Measurements from ENCODE around the gene EML1. TPM values are rescaled to one million over a fixed set of nuclear protein-coding genes. Genes with fewer than 3 reads are reported as not detected.
A peak's percentile ranks its signal among the peaks of the same experiment; 100 is the strongest.

Gene EML1, protein sequence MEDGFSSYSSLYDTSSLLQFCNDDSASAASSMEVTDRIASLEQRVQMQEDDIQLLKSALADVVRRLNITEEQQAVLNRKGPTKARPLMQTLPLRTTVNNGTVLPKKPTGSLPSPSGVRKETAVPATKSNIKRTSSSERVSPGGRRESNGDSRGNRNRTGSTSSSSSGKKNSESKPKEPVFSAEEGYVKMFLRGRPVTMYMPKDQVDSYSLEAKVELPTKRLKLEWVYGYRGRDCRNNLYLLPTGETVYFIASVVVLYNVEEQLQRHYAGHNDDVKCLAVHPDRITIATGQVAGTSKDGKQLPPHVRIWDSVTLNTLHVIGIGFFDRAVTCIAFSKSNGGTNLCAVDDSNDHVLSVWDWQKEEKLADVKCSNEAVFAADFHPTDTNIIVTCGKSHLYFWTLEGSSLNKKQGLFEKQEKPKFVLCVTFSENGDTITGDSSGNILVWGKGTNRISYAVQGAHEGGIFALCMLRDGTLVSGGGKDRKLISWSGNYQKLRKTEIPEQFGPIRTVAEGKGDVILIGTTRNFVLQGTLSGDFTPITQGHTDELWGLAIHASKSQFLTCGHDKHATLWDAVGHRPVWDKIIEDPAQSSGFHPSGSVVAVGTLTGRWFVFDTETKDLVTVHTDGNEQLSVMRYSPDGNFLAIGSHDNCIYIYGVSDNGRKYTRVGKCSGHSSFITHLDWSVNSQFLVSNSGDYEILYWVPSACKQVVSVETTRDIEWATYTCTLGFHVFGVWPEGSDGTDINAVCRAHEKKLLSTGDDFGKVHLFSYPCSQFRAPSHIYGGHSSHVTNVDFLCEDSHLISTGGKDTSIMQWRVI
- polyA plus RNA-seq (2013, experiment 1 of 2; ENCODE audit: insufficient read length): 29.1 TPM
- polyA plus RNA-seq (2013, experiment 2 of 2; ENCODE audit: insufficient read length): 28.5 TPM

DNA sequence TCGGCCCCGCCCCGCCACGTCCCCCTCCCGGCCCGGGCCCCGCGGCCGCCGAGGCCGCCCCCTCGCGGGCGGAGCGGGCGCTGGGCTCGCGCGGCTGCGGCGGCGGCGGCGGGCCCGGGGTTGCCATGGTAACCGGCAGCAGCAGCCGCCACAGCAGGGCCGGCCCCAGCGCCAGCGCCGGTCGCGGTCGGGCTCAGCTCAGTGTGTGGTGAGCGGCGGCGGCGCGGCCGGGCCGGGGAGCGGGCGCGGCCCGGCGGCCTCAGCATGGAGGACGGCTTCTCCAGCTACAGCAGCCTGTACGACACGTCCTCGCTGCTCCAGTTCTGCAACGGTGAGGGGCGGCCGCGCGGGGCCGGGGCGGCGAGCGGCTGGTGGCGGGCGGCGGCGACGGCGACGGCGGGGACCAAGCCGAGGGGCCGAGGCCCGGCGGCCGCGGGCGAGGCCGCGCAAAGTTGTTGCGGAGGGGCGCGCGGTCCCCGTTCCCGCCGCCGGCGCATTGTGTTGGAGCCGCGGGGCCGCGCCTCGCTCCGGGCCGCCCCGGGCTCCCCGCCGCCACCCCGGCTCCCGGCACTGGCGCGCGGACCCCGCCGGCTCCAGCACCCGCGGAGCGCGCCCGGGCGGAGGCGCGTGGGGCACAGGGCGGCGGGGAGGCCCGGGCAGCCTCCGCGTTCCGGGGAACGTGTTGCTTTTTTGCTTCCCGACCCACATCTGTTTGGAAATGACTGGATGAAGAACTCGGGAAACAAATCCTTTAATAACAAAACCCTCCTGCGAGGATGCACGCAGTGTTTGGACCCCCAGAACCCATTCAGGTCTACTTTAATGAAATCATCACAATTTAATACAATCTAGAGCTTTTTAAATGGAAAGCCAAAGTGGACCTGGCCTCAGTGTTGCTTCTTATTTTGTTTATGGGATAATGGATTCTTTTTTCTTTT lies at the start of gene EML1:
Gene EML1 (plus strand): TSS at position 201 of the 938 bp plus-strand sequence. CDS start 64 bp downstream, at position 265.
- peak; percentile 91 for DNase-seq

DNA sequence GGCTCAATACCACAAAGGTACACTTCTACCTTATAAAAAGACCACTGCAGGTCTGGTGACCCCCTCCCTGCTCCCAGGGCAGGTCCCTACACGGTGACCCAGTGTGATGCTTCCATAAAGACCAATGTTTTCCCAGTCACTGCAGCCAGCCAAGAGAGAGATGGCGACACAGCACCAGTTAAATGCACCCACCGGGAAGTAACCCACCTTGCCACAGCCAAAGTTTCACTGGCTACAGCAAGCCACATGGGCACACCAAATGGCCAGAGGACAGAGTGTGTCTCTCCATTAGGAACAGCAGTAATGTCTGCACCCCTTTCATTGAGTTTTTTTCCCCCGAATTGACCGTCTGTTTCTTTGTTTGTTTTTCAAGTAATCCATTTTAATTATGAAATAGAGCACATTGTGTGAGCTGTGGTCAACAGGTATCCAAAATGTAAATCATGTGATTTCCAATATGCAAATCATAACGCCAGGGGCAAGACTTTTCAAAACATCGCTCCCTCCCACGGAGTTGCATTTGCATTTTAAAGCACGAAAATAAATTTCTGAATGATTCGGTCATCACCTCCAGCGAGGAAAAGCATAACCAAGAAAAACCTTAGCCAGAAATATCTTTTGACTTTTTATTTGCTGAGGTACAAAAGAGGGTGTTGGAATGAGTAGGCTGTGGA lies 48.9 kb upstream of the EML1 start:
- peak; percentile 88 for DNase-seq

DNA sequence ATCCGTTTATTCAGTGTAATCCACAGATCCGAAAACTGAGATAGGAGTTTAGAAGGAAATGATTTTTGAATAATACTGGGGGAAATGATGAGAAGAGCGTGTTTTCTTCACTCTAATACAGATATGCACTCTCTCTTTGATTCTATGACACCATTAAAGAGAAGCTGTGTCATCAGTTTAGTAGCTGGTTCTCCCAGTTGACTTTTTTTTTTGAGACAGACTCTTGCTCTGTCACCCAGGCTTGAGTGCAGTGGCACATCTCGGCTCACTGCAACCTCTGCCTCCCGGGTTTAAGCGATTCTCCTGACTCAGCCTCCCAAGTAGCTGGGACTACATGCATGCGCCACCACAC lies 48.4 kb upstream of the EML1 start:
- no peak for DNase-seq

DNA sequence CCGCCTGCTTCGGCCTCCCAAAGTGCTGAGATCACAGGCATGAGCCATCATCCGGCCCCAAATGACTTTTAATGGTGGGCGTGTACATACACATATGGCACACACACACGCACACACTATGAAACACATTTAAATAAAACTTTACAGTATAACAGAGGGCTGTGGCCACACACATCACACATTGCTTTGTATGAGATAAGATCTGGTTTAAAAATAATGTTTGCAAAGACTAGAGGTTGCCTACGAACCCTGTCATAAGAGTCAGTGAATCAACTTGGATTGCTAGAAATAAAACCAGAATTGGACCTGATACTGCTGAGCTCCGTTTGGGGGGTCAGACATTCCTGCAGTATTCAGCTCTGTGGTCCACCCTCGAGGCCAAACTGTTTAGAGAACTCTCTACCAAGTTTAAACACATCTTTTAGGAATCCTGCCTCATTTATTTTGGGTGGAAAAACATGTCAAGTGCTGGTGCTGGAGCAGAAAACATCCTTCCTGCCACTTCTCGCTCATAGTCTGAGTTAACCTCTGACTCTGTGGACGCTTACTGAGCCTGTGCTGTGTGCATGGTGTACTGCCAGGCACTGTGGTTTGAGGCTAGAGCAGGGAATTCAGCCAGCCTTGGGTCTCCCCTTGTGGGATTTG lies 47.8 kb upstream of the EML1 start:
- peak; percentile 81 for DNase-seq

DNA sequence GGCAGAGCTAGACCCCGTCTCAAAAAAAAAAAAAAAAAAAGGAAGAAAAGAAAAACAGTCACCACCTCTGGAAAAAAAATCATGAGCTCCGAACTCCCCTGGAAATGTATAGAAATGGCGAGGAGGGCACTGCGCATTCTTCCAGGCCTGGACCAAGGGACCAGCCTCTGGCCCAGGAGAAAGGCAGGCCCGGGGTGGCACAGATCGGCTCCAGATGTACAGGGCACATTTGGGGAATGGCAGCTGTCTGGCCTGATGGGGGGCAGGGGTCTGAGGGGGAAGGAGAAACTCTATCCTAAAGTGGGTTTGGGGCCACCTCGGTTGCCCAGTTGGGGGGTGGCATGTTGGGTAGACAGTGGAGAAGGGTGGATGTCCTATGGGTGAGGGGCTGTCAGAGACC lies 46.0 kb upstream of the EML1 start:
- no peak for DNase-seq

DNA sequence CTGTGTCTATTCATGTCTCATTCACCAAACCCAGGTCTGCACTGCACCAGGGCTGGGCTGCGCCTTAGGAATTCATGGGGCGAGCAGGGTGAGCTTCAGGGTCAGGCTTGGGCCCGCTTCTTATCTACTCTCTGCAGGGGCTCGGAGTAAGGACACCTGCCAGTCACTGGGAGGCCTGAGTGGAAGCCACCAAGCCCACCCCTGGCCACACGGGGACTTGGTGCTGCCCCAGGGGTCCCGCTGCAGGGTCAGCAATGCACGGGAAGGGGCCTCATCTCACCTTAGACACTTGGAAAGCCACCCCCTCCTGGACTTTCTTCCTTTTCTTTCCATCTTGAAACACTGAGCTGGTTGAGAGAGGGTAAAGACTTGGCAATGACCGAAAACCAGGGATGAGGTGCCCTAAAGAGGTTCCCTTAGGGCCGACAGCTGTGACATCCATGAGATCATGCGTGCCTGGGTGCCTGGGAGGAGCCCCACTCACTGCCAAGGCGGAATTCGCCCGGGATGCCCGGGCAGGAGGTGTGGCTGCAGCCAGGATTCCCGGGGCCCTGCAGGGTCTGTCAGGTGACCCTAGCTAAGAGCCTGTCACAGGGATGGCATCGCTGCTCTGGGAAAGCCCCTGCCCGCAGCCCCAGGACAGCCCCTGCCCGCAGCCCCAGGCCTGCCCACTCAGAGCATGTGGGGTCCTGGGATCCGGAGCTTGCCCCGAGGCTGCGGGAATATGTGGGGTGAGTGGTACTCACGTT lies 45.5 kb upstream of the EML1 start:
- DNase-seq: no peak

DNA sequence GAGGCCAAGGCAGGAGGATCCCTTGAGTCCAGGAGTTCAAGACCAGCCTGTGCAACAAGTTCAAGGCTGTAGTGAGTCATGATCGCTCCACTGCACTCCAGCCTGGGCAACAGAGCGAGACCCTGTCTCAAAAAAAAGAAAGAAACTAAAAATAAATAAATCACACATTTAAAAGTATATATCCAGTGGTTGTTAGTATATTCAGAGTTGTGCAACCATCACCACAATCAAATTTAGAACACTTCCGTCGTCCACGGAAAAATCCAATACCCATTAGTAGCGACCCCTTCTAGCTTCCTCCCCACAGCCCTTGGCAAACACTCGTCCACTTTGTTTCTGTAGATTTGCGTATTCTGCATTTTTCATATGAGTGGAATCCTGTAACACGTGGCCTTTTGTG lies 44.7 kb upstream of the EML1 start:
- DNase-seq: no peak

DNA sequence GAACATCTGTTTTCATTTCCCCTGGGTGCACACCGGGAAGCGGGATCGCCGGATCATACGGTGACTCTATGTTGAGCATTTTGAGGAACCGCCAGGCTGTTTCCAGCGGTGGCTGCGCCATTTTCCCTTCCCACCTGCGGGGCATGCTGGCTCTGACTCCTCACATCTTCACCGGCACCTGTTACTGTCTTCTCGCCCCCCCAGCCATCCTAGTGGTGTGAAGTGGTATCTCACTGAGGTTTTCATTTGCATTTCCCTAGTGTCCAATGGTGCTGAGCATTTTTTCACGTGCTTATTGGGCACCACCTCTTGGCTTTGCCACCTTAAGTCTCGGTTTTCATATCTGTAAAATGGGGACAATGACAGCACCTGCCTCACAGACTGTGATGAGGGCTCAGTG lies 44.1 kb upstream of the EML1 start:
- DNase-seq: no peak

DNA sequence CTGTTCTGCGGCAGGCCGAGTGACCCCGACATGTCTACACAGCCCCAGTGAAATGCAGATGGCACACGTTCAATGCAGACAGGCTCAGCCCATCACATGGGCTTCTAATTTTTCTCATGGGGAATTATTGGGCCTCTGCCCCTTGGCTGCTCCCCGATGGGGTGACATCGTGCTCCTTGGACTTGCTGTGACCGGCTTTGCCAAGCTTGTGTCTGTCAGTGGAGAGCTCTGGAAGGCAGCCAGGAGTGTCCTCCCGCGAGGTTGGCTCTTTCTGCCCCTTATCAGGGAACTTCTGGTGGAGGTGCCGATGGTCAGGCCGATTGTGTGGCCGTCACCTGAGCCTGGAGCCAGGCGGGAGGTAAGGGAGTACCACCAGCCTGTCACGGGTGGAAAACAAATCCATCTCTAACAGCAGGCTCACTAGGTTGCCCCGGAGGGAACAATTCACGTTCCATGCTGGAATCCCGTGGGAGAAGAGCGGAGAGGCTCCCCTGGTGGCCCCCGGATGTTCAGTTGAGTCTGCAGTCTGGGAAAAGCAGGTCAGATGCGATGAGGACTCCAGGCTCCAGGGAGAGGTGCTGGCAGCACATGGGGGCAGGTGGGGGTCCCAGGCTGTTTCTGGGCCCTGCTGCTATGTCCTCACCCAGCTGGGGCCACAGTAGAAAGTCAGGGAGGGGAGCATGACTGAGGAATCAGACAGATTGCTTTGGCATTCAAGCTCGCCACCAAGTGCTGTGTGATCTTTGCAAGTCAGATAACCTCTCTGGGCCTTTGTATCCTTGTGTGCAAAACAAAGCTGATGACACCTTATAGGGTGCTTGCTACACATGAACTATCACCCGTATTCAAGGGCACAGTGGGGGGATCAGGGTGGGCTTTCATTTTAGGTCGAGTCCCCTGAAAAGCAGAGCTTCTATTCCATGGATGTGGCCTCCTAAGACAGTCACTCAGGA lies 43.2 kb upstream of the EML1 start:
- no peak for DNase-seq

DNA sequence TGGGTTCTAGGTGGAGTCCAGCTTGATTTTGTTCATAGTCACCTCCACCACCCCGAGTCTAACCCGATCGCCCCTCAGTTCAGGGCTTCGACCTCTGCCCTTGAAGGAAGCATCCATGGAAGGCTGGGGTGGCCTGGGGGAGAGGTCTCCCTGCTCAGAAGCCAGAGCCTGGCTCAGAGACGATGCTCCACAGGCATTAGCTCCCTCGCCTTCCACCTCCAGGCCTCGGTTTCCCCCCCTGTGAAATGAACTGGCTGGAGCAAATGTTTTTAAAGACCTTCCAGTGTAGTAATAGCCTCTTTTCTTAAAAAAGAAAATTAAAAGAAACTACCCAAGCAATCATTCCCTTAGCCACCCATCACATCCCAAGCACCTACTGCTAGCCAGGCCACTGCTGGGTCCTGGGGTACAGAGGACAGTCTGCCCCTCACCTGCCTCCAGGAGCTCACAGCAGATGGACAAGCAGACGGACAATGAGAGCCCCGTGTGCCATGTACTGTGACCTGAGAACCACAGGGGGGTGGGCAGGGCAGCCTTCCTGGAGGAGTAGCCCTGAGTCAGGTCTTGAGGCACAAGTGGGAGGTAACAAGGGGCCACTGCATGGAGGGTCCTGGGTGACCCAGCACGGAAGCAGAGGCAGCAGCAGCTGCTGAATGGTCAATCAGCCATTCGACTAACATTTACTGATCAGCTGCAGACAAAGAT lies 42.3 kb upstream of the EML1 start:
- no peak for DNase-seq

DNA sequence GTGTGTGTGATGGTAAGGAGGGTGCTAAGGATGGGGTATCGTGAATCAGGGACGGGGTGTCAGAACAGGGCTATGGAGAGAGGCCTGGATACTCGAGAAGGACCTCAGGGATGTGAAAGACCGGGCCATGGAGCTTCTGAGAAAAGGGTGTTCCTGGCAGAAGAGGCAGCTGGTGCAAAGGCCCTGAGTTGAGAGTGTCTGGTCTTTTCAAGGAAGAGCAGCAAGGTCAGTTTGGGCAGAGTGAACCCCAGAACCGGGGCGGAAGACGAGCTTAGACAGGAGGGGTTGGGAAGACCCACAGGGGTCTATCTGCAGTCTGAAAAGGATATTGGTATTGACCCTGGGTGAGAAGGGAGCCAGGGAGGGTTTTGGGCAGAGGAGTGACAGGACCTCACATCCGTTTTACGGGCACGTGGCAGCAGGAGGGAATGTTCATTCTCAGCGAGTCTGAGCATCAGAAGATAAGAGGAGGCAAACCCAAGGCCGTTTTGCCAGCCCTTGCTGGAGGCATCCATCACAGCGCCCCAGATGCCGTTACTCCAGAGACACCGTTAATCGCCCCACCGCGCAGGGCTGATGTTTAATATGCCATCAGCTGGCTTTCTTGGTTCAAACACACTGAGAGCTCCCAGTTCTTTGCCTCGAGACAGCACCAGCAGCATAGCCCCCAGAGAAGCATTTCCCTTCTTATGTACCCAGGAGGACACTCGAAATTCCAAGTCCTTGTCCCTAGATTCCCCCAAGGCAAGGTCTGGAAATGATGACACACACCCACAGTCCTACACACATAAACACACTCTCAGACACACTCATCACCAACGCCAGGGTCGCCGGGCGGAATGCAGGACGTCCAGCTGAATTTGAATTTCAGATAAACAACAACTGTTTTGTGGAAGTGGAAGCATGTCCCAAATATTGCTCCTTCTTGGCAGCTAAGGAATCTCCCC lies 41.4 kb upstream of the EML1 start:
- peak; percentile 63 for DNase-seq

DNA sequence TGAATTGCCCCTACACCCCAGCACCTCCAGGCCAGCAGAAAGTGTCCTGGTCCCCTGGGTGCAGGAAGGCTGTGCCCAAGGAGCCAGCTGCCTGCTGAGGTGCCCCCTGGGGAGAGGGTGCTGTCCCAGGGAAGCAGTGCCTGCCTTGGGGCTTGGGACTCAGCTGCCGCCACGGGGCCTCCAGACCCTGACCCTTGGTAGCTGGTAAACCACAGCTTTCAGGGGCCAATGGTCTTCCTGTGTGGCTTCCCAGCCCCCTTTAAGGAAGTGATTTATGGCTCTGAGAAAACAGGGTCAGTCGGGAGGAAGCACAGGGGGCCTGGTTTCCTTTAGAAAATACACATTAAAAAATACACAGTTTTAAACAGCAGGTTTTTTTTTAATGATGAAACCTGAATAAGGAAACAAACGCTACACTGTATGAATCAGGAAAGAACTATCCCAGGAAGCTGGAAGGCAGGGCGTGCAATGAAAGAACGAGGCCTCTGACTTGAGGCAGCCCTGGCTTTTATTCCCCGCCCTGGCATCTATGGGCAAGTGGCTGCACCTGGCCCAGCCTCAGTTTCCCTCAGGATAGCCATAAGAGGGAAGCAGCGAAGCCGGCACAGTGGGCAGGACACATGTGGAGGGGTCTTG lies 40.6 kb upstream of the EML1 start:
- DNase-seq: peak; percentile 79

DNA sequence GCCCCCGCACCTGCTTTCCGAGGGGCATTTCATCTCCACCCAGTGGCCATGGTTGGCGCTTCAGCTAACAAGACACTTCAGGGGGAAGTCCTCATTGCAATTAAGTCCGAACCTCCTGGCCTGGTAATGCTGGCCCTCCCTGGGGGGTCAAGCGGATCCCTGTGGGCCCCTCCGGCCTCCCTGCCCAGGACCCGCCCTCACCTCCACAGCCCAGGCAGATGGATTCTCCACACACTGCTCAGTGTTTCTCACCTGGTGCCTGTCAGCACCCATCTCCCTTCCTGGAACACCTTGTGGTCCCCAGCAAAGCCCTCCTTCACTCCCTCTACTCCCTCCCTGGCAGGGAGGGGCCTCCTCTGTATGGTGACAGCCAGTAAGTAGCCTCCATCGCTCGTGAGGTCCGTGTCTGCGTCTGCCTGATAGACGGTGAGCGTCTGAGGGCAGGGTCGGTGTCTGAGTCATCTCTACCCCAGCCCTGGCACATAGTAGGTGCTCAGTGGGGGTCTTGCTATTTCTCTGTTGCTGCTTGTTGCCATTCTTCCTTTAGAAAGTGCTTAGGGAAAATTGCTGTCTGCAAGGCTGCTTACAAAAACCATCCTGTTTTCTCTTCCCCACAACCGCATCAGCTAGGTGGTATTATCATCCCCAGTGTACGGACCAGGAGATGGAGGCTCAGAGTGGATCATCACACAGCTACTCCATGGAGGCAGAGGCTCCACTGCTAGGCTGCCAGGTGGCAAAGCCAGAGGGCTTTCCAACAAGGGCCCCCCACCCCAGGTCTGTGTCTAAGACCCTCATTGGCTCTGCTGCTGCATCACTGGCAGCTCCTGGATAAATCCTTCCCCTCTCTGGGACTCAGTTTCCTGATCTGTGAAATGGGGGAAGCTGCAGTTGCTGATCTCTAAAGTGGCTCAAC lies 39.7 kb upstream of the EML1 start:
- no peak for DNase-seq

DNA sequence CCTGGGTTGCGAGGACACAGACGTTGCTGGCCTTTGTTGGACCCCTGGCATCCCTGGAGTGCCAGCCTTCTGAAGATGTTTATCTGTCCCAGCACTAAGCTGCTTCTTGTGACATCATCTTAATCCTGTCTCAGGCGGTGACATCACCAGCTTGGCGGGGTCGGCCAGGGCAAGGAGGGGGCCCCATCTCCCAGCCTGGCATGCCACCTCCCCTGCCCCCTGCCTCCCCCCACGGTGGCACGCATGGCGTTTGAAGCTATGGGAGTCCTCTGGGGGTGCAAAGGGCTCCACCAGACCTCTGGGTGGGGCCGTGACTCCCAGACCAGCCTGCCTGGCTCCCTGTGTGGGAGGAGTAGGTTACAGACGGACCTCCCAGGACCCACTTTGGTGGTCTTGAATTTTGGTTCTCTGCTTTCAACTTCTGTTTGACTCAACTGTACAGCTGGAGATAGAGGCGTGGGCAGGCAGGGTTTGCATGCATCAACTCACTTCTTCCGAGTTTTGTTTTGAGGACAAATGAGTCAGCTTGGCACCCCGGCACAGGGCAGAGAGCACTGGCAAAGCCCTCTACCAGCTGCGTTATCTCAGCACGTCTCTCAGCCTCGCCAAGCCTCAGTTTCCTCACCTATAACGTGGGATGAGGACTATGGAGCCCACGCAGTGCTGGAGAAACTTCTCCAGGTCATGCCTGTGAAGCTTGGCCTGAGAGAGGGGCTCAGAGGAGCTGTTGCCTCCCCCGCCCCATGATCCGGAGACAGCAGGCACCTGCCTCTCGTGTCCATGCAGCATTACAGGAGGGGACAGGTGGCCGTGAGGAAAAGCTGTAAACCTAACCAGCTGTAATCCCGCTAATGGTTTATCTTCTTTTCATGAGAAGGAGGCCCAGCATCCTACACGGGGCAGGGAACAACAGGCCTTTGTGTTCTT lies 38.8 kb upstream of the EML1 start:
- DNase-seq: peak; percentile 35

DNA sequence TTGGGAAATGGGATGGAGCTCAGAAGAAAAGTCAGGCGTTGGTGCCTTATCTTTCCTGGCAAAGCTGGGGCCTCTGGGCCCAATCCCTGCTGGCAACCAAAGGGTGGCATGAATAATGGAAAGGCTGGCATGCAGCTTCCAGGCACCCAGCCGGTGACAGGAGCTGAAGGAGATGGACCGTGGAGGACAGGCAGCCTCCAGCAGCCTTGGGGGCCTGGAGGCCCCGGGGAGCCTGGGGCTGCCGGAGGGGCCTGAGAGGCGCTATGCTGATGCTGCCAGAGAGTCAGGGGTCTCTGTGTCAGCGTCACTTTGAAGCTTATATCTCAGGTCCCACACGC lies 38.2 kb upstream of the EML1 start:
- no peak for DNase-seq

Measured in fibroblast of skin of scalp (primary cell).